ENCODE measurements around the gene ZFP42. TPM values are rescaled to one million over a fixed set of nuclear protein-coding genes. Genes with fewer than 3 reads are reported as not detected.
"Not testable (repeated sequence)": the region's sequence is repeated elsewhere in the genome, so short reads cannot be mapped to it uniquely, and the experiment has no call there.

The ZFP42 gene
- total RNA-seq, 3 donors from 2014 or later, result not detected

- DNase-seq (ENCODE audit: low spot score in 2 of 2), result no peak
- Histone ChIP-seq H3K27ac (no peak overlapping the region), H3K36me3 (no peaks in the 10 kb centered on the region), H3K4me3 (no peak overlapping the region), H3K27me3 (no peaks in the 10 kb centered on the region), H3K9me3 (no peaks in the 10 kb centered on the region), H3K4me1 (no peaks in the 10 kb centered on the region)
- intact Hi-C loops (cut with DNase I; ENCODE audit: low total_unique reads), result no loop called here
- TF ChIP-seq POLR2A (IDR thresholded peaks at IDR 0.05), result no peak
- no peak for TF ChIP-seq CTCF (IDR thresholded peaks at IDR 0.05)
Measured at GRCh38 chr4:188041721-188042120, 46.1 kb downstream of the ZFP42 start.

- DNase-seq (ENCODE audit: low spot score in 2 of 2), result no peak
- Histone ChIP-seq H3K9me3 (no peaks in the 10 kb centered on the region), H3K27ac (no peak overlapping the region), H3K36me3 (no peaks in the 10 kb centered on the region), H3K4me1 (no peaks in the 10 kb centered on the region), H3K4me3 (no peak overlapping the region), H3K27me3 (no peaks in the 10 kb centered on the region)
- intact Hi-C loops (cut with DNase I; ENCODE audit: low total_unique reads), result no loop called here
- no peak for TF ChIP-seq POLR2AphosphoS5 (IDR thresholded peaks at IDR 0.05)
- TF ChIP-seq CTCF (IDR thresholded peaks at IDR 0.05), result no peak
- TF ChIP-seq POLR2A (IDR thresholded peaks at IDR 0.05), result no peak
Measured at GRCh38 chr4:188042191-188042590, 46.6 kb downstream of the ZFP42 start.

- no peaks in the 10 kb centered on the region for H3K9me3 ChIP-seq
- H3K4me3 ChIP-seq, result no peak overlapping the region
- TF ChIP-seq POLR2A (IDR thresholded peaks at IDR 0.05), result no peak
- TF ChIP-seq CTCF (IDR thresholded peaks at IDR 0.05), result no peak
- TF ChIP-seq POLR2AphosphoS5 (IDR thresholded peaks at IDR 0.05), result no peak
- H3K36me3 ChIP-seq, result no peaks in the 10 kb centered on the region
- H3K27ac ChIP-seq, result no peak overlapping the region
- DNase-seq (ENCODE audit: low spot score in 2 of 2), result no peak
- intact Hi-C loops (cut with DNase I; ENCODE audit: low total_unique reads), result no loop called here
- no peaks in the 10 kb centered on the region for H3K27me3 ChIP-seq
- H3K4me1 ChIP-seq, result no peaks in the 10 kb centered on the region
Measured at GRCh38 chr4:188043154-188043553, 47.6 kb downstream of the ZFP42 start.

- H3K27ac ChIP-seq; DNase-seq (ENCODE audit: low spot score in 2 of 2); H3K4me1 ChIP-seq: not testable (repeated sequence)
Measured at GRCh38 chr4:188045461-188045860, 49.9 kb downstream of the ZFP42 start.

GRCh38 chr4:188046657-188047056 lies 51.1 kb downstream of the ZFP42 start:
- H3K9me3 ChIP-seq, result no peaks in the 10 kb centered on the region
- H3K4me1 ChIP-seq, result no peaks in the 10 kb centered on the region
- no peaks in the 10 kb centered on the region for H3K36me3 ChIP-seq
- no peak overlapping the region for H3K4me3 ChIP-seq
- no peaks in the 10 kb centered on the region for H3K27me3 ChIP-seq
- intact Hi-C loops (cut with DNase I; ENCODE audit: low total_unique reads), result no loop called here
- no peak overlapping the region for H3K27ac ChIP-seq
- TF ChIP-seq POLR2AphosphoS5 (IDR thresholded peaks at IDR 0.05), result no peak
- no peak for TF ChIP-seq CTCF (IDR thresholded peaks at IDR 0.05)
- no peak for TF ChIP-seq POLR2A (IDR thresholded peaks at IDR 0.05)
- no peak for DNase-seq (ENCODE audit: low spot score in 2 of 2)

More at GRCh38 chr4:188045461-188045860, 49.9 kb downstream of the ZFP42 start:
- H3K36me3 ChIP-seq; H3K9me3 ChIP-seq; H3K4me3 ChIP-seq; H3K27me3 ChIP-seq; intact Hi-C loops (cut with DNase I; ENCODE audit: low total_unique reads): not testable (repeated sequence)

- Histone ChIP-seq H3K27ac (no peak overlapping the region), H3K4me3 (no peak overlapping the region), H3K4me1 (no peaks in the 10 kb centered on the region), H3K9me3 (no peaks in the 10 kb centered on the region), H3K36me3 (no peaks in the 10 kb centered on the region), H3K27me3 (no peaks in the 10 kb centered on the region)
- no peak for DNase-seq (ENCODE audit: low spot score in 2 of 2)
- intact Hi-C loops (cut with DNase I; ENCODE audit: low total_unique reads), result no loop called here
- TF ChIP-seq POLR2AphosphoS5 (IDR thresholded peaks at IDR 0.05) (no peak), CTCF (IDR thresholded peaks at IDR 0.05) (no peak), POLR2A (IDR thresholded peaks at IDR 0.05) (no peak)
Measured at GRCh38 chr4:188053302-188053701, 57.7 kb downstream of the ZFP42 start.
